Ascending aorta (tissue), 2 donors: ENCODE results near the gene TC2N. TPM values are rescaled to one million over a fixed set of nuclear protein-coding genes. Genes with fewer than 3 reads are reported as not detected.
"Not testable (repeated sequence)": the region's sequence is repeated elsewhere in the genome, so short reads cannot be mapped to it uniquely, and the experiment has no call there.

ENCODE experiments used
- DNase-seq, 2 donors: peaks; one replicate each; pipeline ENCODE4 v3.0.0-alpha.2; 2019; ENCODE audit warnings: low spot score in 2 of 2
- H3K27ac ChIP-seq, 2 donors: fragments of 200-600 bp; sonication (generic); one replicate each; pipeline ENCODE4 v1.5.1; 2016 to 2017; ENCODE audit warnings: mild to moderate bottlenecking in 1 of 2
- H3K27me3 ChIP-seq: fragments of 200-600 bp; sonication (generic); one replicate; pipeline ENCODE4 v1.5.1; 2017
- H3K36me3 ChIP-seq, 2 donors: fragments of 200-600 bp; sonication (generic); one replicate each; pipeline ENCODE4 v1.5.1; 2016
- H3K4me1 ChIP-seq, 2 donors: fragments of 200-600 bp; sonication (generic); one replicate each; pipeline ENCODE4 v1.5.1; 2016 to 2017; ENCODE audit warnings: mild to moderate bottlenecking in 1 of 2
- H3K4me3 ChIP-seq, 2 donors: fragments of 200-600 bp; sonication (generic); one replicate each; pipeline ENCODE4 v1.5.1; 2016 to 2017; ENCODE audit warnings: mild to moderate bottlenecking in 1 of 2
- H3K9me3 ChIP-seq, 2 donors: fragments of 200-600 bp; sonication (generic); one replicate each; pipeline ENCODE4 v1.5.1; 2016
- intact Hi-C: fragments of 100-400 bp; cut with DNase I; formaldehyde crosslinking; loops from one replicate; pipeline ENCODE4 v1.15.1; 2023
- total RNA-seq: library from RNA; depleted of rRNA; stranded (reverse); fragments of >200 nt; gene quantifications from one replicate; pipeline ENCODE4 v1.1.0, GENCODE V29; 2016
- TF ChIP-seq, protein P1 (sequence below), 3 experiments: fragments of 200-600 bp in 2 of 3; fragments of 450-650 bp in 1 of 3; sonication (generic) in 2 of 3; IDR thresholded peaks; one replicate each; pipeline ENCODE4 v1.5.1; 2016 to 2019; ENCODE audit warnings: antibody characterized with exemption in 3 of 3, mild to moderate bottlenecking in 1 of 3, moderate library complexity in 1 of 3

Gene TC2N
- total RNA-seq, 1 donor from 2014 or later: 37.8 TPM

DNA sequence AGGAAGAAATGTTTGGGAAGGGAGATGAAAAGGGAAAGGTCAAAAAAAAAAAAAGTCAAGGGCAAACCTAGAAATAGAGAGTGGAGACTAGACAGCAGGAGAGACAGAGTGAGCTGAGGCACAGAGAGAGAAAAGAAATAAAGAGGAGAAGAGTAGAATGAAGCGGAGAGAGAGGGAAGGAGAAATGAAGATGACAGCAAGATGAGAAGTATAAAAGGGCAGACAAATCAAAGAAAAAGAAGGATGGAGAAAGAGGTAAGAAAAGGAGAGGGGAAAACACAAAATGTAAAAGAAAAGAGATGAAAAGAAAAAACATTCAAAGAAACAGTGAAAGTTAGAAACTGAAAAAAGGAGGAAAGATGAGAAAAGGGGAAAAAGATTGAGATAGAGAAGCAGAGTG, 53.0 kb downstream of the TC2N start:
- peaks cover 16 to 50% of the 10 kb centered on the region in 2 donors for H3K36me3 ChIP-seq
- H3K27me3 ChIP-seq: no peaks in the 10 kb centered on the region
- intact Hi-C loops: no loop called here
- DNase-seq: no peak
- no peak overlapping the region for H3K27ac ChIP-seq
- H3K9me3 ChIP-seq: peaks cover 0 to 11% of the 10 kb centered on the region in 2 donors
- H3K4me1 ChIP-seq: no peaks in the 10 kb centered on the region
- TF ChIP-seq, protein P1, sequence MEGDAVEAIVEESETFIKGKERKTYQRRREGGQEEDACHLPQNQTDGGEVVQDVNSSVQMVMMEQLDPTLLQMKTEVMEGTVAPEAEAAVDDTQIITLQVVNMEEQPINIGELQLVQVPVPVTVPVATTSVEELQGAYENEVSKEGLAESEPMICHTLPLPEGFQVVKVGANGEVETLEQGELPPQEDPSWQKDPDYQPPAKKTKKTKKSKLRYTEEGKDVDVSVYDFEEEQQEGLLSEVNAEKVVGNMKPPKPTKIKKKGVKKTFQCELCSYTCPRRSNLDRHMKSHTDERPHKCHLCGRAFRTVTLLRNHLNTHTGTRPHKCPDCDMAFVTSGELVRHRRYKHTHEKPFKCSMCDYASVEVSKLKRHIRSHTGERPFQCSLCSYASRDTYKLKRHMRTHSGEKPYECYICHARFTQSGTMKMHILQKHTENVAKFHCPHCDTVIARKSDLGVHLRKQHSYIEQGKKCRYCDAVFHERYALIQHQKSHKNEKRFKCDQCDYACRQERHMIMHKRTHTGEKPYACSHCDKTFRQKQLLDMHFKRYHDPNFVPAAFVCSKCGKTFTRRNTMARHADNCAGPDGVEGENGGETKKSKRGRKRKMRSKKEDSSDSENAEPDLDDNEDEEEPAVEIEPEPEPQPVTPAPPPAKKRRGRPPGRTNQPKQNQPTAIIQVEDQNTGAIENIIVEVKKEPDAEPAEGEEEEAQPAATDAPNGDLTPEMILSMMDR (IDR thresholded peaks at IDR 0.05): no peak
- H3K4me3 ChIP-seq: no peak overlapping the region

DNA sequence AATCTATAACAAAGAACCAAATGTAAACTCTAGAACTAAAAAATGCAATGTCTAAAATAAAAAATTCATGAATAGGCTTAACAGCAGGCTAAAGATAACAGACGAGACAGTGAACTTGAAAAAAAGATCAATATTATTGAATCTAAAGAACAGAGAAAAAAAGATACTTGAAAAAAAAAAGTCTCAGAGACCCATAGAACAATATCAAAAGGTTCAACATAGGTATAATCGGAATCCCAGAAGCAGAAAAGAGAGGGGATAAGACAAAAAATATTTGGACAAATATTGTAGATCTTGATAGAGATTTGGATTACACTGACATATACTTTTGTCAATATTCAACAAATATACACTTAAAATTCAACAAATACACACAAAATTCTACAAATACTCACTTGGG, 56.6 kb downstream of the TC2N start:
- DNase-seq: no peak
- TF ChIP-seq, protein P1 (IDR thresholded peaks at IDR 0.05): no peak
- peaks cover 6 to 24% of the 10 kb centered on the region in 2 donors for H3K9me3 ChIP-seq
- intact Hi-C loops: no loop called here
- no peaks in the 10 kb centered on the region for H3K27me3 ChIP-seq
- peaks cover 45 to 78% of the 10 kb centered on the region in 2 donors for H3K36me3 ChIP-seq
- H3K4me3 ChIP-seq: no peak overlapping the region
- no peak overlapping the region for H3K27ac ChIP-seq
- no peaks in the 10 kb centered on the region for H3K4me1 ChIP-seq

GRCh38 chr14:91806716-91807115, 60.6 kb downstream of the TC2N start:
- intact Hi-C loops: no loop called here

DNA sequence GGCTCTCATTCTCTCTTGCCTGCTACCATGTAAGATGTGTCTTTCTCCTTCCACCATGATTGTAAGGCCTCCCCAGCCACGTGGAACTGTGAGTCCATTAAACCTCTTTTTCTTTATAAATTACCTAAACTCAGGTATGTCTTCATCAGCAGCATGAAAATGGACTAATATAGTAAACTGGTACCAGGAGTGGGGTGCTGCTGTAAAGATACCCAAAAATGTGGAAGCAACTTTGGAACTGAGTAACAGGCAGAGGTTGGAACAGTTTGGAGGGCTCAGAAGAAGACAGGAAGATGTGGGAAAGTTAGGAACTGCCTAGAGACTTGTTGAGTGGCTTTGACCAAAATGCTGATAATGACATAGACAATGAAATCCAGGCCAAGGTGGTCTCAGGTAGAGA, 61.2 kb downstream of the TC2N start:
- H3K27ac ChIP-seq, H3K27me3 ChIP-seq, H3K4me1 ChIP-seq, DNase-seq, intact Hi-C loops, H3K4me3 ChIP-seq: not testable (repeated sequence)
- peaks cover 51 to 82% of the 10 kb centered on the region in 2 donors for H3K36me3 ChIP-seq
- peaks cover 6 to 24% of the 10 kb centered on the region in 2 donors for H3K9me3 ChIP-seq

More at GRCh38 chr14:91806716-91807115, 60.6 kb downstream of the TC2N start:
- peak in 1 of 2 donors; percentile 48 for DNase-seq
- no peak overlapping the region for H3K4me3 ChIP-seq
- TF ChIP-seq, protein P1 (IDR thresholded peaks at IDR 0.05): no peak
- H3K36me3 ChIP-seq: peaks cover 55 to 82% of the 10 kb centered on the region in 2 donors
- no peaks in the 10 kb centered on the region for H3K4me1 ChIP-seq
- no peak overlapping the region for H3K27ac ChIP-seq
- H3K9me3 ChIP-seq: peaks cover 6 to 24% of the 10 kb centered on the region in 2 donors
- H3K27me3 ChIP-seq: no peaks in the 10 kb centered on the region

GRCh38 chr14:91805659-91806058, 61.7 kb downstream of the TC2N start:
- H3K27ac ChIP-seq: no peak overlapping the region
- intact Hi-C loops: no loop called here
- H3K4me3 ChIP-seq: no peak overlapping the region
- H3K4me1 ChIP-seq: no peaks in the 10 kb centered on the region
- DNase-seq: no peak
- TF ChIP-seq, protein P1 (IDR thresholded peaks at IDR 0.05): no peak
- no peaks in the 10 kb centered on the region for H3K27me3 ChIP-seq
- H3K36me3 ChIP-seq: peaks cover 48 to 78% of the 10 kb centered on the region in 2 donors
- H3K9me3 ChIP-seq: peaks cover 6 to 20% of the 10 kb centered on the region in 2 donors

DNA sequence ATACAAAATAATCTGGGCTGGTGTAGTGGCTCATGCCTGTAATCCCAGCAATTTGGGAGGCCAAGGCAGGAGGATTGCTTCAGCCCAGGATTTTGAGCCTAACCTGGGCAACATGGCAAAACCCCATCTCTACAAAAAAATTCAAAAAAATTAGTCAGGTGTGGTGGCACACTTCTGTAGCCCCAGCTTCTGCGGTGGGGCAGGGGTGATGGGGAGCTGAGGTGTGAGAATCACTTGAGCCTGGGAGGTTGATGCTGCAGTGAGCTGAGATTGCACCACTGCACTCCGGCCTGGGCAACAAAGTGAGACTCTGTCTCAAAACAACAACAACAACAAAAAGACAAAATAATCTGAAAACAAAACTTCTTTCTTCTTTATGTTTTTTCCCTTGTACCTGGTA, 66.0 kb downstream of the TC2N start:
- DNase-seq: no peak
- peaks cover 26 to 47% of the 10 kb centered on the region in 2 donors for H3K36me3 ChIP-seq
- H3K27ac ChIP-seq: no peak overlapping the region
- intact Hi-C loops: no loop called here
- peaks cover 6 to 7% of the 10 kb centered on the region in 2 donors for H3K9me3 ChIP-seq
- no peak overlapping the region for H3K4me3 ChIP-seq
- H3K27me3 ChIP-seq: no peaks in the 10 kb centered on the region
- H3K4me1 ChIP-seq: peaks cover 0 to 3% of the 10 kb centered on the region in 2 donors
- TF ChIP-seq, protein P1 (IDR thresholded peaks at IDR 0.05): no peak
